NCI-H446 treated with DMSO at 0.1 percent for 48 hours (cell line): ENCODE results near the gene RFX3.

Experiments
- DNase-seq: peaks from one replicate; lab custom pipeline; 2025; lab: John Stamatoyannopoulos, UW

The RFX3 gene

GRCh38 chr9:3525836-3526164 lies at the start of gene RFX3:
Gene RFX3, minus strand, starts transcription at chr9:3526001. Its CDS starts 130,413 bp downstream, at chr9:3395588.
- DNase-seq: peak; percentile 93

DNA sequence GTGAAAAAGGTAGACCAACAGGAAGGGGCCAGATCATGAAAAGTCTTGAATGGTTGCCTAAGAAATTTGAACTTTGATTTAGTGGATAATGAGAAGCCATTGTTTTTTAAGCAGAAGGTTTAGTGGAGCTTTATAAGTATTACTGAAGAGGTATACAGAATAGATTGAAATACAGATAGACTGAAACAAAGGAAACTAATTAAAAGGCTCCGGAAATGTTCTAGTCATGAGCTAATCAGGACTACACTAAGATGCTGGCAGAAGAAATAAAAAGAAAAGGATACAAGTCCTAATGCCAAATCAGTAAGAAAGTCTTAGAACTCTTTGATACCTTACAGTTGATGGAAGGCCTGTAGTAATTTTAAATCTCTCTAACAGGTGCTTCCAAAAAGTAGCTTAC lies 45.7 kb upstream of the RFX3 start:
- no peak for DNase-seq

DNA sequence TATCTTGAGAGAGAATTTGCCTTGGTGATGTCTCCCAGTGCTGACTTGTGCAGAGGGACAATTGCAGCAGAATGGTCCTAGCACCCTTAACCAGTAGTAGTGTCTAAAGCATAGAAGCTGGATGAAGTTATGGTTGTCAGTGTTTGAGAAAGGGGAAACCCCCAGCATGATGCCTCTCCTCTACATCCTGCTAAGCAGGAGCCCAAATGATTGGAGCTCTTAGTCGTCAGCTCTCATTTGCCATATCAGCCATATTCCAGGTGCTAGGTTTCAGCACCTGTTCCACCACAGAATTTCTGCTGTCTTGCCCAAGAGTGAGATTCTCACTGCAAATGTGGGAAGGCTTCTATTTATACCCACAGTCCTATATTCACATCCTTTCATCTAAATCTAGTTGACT lies 43.7 kb upstream of the RFX3 start:
- DNase-seq: no peak

DNA sequence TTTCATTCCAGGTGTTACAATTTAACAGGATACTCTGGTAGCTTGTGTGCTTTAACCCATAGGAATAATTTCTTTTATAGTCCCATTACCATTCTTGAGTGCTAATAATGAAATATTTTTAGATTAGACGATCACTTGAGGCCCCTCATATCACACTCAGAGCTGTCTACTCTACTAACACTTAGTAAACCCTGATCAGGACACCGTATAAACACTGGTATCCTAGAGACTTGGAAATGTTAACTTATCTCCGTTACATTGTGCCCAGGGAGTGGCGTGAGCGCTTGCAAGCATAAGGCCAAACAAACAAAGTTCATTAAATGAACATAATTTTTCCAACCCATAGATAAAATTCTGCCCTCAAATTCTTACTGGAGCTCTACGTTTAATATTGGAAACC lies 42.2 kb upstream of the RFX3 start:
- no peak for DNase-seq

DNA sequence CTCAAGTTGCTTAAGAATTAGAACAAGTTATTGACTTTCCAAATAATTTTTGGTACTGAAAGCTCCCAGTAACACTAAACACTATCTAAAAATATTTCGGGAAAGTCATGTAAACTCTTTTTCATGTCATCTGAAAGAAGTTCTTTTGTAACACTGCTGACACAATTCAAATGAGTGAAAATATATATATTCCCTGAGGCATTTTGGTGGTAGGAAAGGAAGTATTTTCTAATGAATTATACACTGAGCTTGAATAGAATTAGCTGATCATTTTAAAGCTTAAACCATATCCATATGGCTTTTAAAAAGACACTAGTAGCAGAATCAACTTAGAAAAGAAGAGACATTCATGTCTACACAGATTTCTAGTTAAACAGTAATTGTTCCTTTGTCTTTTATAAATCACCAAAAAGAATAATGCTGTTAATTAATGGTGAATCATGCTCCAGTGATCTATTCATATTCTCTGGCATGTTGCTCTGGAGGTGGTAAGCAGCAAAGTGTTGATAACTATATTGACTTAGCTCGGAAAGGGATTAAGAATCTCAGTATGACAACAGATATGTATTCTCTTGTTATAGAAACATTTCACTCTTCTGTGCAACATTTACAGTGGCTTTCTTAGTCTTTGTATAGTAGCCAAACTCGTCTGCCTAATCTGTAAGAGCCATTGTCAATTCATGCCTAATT lies 27.4 kb upstream of the RFX3 start:
- DNase-seq: no peak

DNA sequence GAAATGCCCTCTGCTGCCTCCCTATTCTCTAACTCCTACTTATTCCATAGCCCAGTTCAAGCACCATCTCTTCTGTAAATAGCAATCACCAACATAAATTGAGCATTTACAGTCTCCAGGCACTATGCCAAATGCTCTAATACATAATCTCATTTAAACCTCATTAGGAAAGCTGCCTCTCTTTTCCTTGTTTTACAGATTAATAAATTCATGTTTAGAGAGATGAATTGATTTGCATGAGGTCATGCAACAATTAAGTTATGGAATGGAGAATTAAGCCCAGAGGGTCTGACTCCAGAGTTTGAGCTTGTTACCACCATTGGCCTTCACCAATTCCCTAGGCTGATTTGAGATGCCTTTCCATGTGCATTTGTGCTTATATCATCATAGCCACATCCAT lies 23.4 kb upstream of the RFX3 start:
- no peak for DNase-seq

DNA sequence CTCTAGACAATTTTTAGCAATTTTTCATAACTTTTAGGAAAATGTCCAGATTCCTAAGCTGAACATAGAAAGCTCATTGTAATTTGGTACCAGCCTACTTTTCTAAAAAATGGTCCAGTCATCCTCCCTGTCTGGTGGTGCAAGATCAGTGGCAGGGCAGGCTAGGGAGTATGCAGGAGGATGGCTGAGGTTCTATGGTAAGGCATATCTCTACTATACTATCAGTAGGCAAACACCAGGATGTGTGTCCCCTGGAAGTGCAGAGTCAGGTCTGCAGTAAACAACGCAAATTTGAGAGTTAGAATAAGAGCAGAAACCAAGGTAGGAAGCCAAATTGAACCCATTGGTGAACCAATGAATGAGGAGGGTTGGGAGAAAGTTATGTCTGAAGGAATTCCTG lies 22.8 kb upstream of the RFX3 start:
- no peak for DNase-seq

- DNase-seq: no peak
Observed at GRCh38 chr9:3541206-3541605, 15.4 kb upstream of the RFX3 start.

GRCh38 chr9:3534614-3535404 lies 9.0 kb upstream of the RFX3 start:
- no peak for DNase-seq

DNA sequence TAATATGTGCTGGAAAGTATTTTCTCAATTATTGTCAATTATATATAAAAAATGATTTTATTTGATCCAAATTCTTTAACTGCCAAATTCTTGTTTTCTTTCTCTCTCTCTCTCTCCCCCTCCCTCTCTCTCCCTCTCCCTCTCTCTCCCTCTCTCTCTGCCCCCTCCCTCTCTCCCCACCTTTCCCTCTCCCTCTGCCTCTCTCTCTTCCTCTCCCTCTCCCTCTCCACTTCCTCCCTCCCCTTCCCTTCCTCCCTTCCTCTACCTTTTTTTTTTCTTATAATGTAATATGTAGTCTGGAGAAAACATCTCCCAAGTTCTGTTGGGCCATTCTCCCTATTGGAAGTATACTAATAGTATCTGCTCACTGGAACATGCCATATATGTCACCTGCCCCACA lies 6.4 kb upstream of the RFX3 start:
- DNase-seq: no peak

- no peak for DNase-seq
Observed at GRCh38 chr9:3528451-3528850, 2.6 kb upstream of the RFX3 start.

DNA sequence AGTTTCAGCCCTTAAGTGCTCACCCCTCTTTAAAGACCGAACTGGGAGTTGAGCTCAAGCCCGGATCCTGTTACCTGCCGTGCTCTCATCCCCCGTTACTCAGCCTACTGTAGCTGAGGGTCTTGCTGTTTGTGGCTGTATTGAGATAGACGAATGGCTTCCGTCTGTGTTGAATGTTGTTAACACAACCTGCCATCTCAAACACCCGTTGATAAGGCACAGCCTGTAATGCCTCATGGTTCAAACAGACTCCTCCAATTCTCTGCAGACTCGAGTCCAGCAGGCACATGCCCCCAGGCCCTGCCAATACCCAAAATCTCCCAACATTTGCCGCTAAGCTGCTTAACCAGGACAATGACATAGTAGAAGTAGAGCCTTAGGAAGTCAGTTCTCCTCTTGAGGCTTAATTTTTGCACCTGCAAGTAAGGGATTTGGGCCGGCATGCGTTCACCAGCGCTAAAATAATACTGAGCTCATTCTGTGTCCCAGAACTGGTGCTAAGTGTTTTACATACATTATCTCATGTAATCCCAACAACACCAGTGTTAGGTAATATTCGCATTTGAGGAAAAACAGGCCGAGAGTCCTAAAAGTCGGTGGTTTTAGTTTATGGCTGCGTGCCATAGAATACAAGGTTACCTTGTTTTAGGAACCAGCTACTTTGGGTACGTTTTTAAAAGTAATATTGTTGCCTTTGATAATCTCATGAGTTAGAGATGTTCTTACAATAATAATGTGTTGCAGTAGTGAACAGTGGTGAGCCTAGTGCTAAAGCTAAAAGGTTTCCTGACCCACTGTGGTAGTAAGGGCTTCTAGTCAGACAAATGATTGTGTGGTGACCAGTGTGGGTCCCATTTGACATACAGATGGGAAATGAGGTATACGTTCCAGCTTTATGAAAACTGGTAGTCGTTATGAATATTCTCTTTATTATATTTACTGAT lies 1.5 kb upstream of the RFX3 start:
- peak; percentile 67 for DNase-seq

- DNase-seq: peak; percentile 94
Observed at GRCh38 chr9:3526165-3526996, 580 bp upstream of the RFX3 start.

DNA sequence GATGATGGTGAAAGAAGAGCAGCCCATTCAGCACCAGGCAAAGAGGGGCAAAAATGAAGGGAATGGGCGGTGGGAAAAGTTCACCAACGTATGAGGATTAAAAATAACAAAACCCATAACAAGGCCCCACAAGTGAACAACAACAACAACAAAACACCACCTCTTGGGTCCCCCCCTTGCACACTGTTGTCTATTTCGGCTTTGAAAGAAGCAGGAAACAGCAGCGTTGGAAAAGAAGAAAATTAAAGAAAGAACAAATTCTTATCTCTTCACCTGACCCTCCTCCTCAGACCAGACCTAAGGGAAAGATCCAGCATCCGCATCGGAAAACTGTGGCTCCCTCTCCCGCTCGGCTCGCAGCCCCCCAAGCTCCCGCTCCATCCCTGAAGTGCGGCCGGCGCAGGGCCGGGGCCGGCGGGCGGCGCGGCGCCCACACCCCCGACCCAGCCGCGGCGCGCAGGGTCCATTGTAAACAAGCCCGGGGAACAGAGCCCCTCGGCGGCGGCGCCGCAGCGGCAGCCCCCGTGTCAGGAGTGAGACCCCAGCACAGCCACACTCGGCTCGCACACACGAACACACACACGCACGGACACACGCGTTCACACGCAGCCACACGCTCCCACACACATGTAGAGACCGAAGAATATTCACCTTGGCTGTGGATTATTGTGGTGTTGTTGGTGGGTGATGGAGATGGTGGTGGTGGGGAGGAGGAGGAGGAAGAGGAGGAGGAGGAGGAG lies 535 bp downstream of the RFX3 start:
- DNase-seq: no peak

GRCh38 chr9:3521966-3522365 lies 3.8 kb downstream of the RFX3 start:
- no peak for DNase-seq

GRCh38 chr9:3520564-3520963 lies 5.2 kb downstream of the RFX3 start:
- no peak for DNase-seq

- no peak for DNase-seq
Observed at GRCh38 chr9:3517377-3518048, 8.3 kb downstream of the RFX3 start.

DNA sequence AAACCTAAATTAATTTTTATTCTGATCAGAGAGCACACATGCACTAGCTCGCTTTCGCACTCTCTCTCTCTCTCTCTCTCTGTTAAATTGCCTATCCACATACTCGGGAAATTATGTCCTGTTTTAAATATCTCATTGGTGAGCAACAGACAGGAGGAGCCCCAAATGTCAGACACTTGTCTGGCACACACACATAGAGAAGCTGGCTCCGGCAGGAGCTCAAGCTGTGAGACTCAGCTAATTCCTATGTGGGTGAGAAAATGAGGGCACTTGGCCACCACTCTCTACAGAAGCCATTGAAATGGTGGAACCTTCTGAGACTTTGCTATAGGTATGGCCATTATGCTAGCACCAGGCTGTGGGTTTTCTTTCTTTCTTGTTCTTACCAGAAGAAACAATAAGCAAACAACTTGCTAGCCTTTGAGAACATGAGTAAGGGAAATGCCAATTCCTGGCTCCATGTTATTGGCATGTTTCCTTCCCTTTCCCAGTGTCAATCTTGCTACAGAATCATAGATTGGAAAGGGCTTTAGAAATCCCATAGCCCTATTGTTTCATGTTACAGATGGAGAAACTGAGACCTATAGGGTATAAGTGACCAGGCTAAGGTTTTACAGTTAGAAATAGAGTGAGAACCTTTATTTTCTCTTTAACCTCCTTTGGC lies 9.0 kb downstream of the RFX3 start:
- peak; percentile 91 for DNase-seq

DNA sequence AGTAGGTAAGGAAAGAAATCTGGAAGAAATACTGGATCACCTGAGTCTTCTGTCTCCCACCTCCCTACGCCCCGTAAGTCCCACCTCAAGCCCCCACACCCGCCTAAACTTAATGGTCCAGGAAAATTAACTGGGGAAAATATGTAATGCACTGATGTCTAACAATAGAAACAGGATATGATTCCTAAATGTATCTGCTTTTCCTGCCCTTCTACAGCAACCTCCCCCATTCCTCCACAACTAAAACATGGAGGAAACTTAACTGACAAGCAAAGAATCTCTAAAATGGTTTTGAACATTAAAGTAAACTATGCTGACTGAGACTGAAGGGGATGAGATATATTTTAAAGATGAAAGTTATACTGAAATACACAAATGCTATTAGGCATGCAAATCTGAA lies 10.4 kb downstream of the RFX3 start:
- DNase-seq: no peak

DNA sequence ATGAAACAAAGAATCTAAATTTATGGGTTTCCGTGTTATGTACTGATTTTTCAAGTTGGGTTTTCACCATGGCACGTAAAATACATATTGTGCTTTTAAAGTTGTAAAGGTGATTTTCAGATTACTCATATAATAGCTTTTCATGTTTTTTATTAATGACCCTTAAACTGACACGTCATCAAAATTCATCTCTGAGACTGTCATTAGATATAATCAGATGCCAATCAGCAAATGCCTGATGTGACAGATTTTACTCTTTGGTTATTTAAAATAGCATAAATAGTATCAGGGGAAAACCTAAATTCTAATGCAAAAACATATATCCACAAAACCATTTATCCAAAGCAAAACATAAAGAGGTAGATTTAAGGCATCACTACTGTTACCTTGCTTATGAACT lies 11.0 kb downstream of the RFX3 start:
- DNase-seq: no peak
